RWPE2 (cell line): ENCODE data around the gene DROSHA.
"Not testable (repeated sequence)": the region's sequence is repeated elsewhere in the genome, so short reads cannot be mapped to it uniquely, and the experiment has no call there.

Source experiments
- ATAC-seq: fragments of 200-7000 bp; cut with Tn5 transposase; 3 replicates; pipeline ENCODE4 v1.9.1; 2021; ENCODE audit warnings: low read depth
- DNase-seq: peaks from one replicate; pipeline ENCODE4 v3.0.0-alpha.2; 2020; ENCODE audit warnings: low spot score
- H3K27ac ChIP-seq: fragments of 450-650 bp; 2 replicates; pipeline ENCODE4 v1.5.1; 2017; ENCODE audit warnings: mild to moderate bottlenecking; ENCODE audit not compliant: poor library complexity, severe bottlenecking
- H3K27me3 ChIP-seq: fragments of 250-450 bp; sonication (Bioruptor Pico); 2 replicates; pipeline ENCODE4 v1.5.1; 2021; ENCODE audit warnings: mild to moderate bottlenecking, moderate library complexity; ENCODE audit not compliant: insufficient read depth, poor library complexity, severe bottlenecking
- H3K36me3 ChIP-seq: fragments of 250-450 bp; sonication (Bioruptor Pico); 2 replicates; pipeline ENCODE4 v1.5.1; 2020; ENCODE audit warnings: low read depth, mild to moderate bottlenecking, moderate library complexity
- H3K4me1 ChIP-seq: fragments of 250-450 bp; sonication (Bioruptor Pico); 2 replicates; pipeline ENCODE4 v1.5.1; 2021; ENCODE audit warnings: mild to moderate bottlenecking, moderate library complexity; ENCODE audit not compliant: insufficient read depth, poor library complexity, severe bottlenecking
- H3K4me3 ChIP-seq: fragments of 250-450 bp; sonication (Bioruptor Pico); 2 replicates; pipeline ENCODE4 v1.5.1; 2021; ENCODE audit warnings: mild to moderate bottlenecking, moderate library complexity; ENCODE audit not compliant: severe bottlenecking
- H3K9me3 ChIP-seq: fragments of 250-450 bp; sonication (Bioruptor Pico); 2 replicates; pipeline ENCODE4 v1.5.1; 2021; ENCODE audit warnings: mild to moderate bottlenecking, moderate library complexity; ENCODE audit not compliant: severe bottlenecking
- TF ChIP-seq, protein P1 (sequence below): fragments of 450-650 bp; IDR thresholded peaks from one replicate; pipeline ENCODE4 v1.5.1; 2017; ENCODE audit warnings: mild to moderate bottlenecking, moderate library complexity; ENCODE audit not compliant: poor library complexity, severe bottlenecking

The DROSHA gene

DNA sequence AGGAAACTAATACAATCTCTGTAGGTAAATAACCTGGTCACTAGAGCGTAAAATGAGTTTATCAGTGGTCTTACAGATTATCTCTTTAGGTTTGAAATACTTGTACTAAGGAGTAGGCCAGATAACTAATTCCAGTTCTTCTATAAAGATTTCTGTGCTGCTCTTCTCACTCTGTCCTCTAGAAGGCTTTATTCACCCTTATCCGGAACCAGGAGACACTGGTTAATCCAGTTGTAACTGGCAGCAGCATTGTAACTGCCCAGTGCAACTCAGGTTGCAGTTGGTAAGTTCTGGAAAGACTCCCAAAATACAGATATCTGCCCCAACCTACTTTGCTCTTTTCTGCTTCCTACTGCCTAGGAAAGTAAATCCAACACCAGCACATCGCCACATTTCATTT is 20.0 kb upstream of the DROSHA start:
- peaks cover 73% of the 10 kb centered on the region for H3K36me3 ChIP-seq

DNA sequence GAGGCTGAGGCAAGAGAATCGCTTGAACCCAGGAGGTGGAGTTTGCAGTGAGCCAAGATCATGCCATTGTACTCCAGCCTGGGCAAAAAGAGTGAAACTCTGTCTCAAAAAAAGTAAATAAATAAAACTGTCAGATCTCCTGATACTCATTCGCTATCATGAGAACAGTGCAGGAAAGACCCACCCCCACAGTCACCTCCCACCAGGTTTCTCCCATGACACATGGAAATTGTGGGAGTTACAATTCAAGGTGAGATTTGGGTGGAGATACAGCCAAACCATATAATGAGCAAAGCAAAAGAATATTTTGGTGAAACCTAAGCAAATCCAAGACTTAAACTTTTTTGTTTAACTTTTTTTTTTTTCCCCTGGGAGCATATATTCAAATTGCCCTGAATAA is 17.2 kb upstream of the DROSHA start:
- not testable (repeated sequence) for H3K4me1 ChIP-seq, DNase-seq, H3K27ac ChIP-seq, H3K27me3 ChIP-seq, ATAC-seq, H3K9me3 ChIP-seq, H3K4me3 ChIP-seq
- peaks cover 82% of the 10 kb centered on the region for H3K36me3 ChIP-seq

More for the DNA sequence above, 20.0 kb upstream of the DROSHA start:
- H3K27ac ChIP-seq: no peak overlapping the region
- H3K4me1 ChIP-seq: no peaks in the 10 kb centered on the region
- DNase-seq (no peak), ATAC-seq (no peak)
- H3K4me3 ChIP-seq: no peak overlapping the region
- TF ChIP-seq, protein P1, sequence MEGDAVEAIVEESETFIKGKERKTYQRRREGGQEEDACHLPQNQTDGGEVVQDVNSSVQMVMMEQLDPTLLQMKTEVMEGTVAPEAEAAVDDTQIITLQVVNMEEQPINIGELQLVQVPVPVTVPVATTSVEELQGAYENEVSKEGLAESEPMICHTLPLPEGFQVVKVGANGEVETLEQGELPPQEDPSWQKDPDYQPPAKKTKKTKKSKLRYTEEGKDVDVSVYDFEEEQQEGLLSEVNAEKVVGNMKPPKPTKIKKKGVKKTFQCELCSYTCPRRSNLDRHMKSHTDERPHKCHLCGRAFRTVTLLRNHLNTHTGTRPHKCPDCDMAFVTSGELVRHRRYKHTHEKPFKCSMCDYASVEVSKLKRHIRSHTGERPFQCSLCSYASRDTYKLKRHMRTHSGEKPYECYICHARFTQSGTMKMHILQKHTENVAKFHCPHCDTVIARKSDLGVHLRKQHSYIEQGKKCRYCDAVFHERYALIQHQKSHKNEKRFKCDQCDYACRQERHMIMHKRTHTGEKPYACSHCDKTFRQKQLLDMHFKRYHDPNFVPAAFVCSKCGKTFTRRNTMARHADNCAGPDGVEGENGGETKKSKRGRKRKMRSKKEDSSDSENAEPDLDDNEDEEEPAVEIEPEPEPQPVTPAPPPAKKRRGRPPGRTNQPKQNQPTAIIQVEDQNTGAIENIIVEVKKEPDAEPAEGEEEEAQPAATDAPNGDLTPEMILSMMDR: no peak
- no peaks in the 10 kb centered on the region for H3K9me3 ChIP-seq
- H3K27me3 ChIP-seq: no peaks in the 10 kb centered on the region

DNA sequence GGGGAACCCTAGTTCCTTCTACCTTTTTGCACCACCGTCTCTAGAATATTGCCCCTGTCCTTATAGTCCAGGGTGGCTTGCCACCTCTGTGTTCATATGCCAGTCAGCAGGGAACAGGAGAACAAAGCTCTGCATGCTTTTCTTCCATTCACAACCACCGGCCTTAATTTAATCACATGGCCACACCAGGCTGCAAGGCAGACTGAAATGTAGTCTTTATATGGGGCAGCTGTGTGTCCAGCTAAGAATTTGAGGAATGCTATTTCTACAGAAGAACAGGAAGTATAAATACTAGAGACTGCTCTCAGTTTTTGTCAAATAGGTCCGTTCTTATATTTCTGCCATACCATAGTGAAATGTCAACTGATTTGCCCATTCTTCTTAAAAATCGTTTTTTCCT is 6.0 kb upstream of the DROSHA start:
- ATAC-seq: no peak
- H3K9me3 ChIP-seq: no peaks in the 10 kb centered on the region
- no peak for DNase-seq
- TF ChIP-seq, protein P1: no peak
- H3K27me3 ChIP-seq: no peaks in the 10 kb centered on the region
- peaks cover 91% of the 10 kb centered on the region for H3K36me3 ChIP-seq
- no peak overlapping the region for H3K27ac ChIP-seq
- H3K4me1 ChIP-seq: peaks cover 4% of the 10 kb centered on the region
- no peak overlapping the region for H3K4me3 ChIP-seq

DNA sequence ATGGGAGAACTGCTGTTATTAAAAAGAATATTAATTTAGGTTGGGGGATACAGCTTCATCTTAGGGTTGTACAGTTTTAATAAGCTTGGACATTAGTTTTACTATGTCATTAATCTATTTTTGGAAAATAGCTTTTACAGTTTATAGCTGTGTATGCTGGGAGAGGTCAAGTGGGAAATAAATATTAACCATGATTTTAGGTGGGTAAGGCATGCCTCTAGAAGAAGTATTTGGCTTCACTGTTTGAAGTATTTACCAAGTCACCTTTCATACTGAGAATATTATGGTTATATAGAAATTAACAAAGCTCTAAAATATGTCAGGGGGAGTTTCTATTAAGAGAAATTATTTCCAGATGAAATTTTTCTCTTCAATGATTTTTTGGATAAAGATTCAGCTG is 5.5 kb upstream of the DROSHA start:
- ATAC-seq (no peak), DNase-seq (no peak)
- Histone ChIP-seq H3K36me3 (peaks cover 86% of the 10 kb centered on the region), H3K9me3 (no peaks in the 10 kb centered on the region), H3K27me3 (no peaks in the 10 kb centered on the region), H3K27ac (no peak overlapping the region), H3K4me3 (no peak overlapping the region), H3K4me1 (peaks cover 4% of the 10 kb centered on the region)
- TF ChIP-seq, protein P1: no peak

DNA sequence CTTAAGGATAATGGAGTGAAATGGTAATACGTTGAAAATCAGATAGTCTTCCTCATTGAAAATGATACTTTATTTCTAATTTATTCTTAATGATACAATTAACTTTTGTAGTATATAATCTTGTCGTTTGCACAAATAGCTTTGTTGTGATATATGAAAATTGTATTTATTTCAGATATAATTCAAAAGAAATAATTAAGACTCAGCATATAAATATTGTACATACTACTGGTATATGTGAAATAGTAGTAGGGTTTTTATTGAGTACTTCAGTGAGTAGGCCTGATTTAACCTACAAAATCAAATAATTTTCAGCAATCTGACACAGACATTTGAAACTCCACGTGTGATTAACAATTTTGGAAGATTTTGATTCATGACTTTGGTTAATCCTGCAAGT is 5.0 kb upstream of the DROSHA start:
- Histone ChIP-seq H3K4me1 (peaks cover 4% of the 10 kb centered on the region), H3K27ac (no peak overlapping the region), H3K27me3 (no peaks in the 10 kb centered on the region), H3K4me3 (no peak overlapping the region), H3K36me3 (peaks cover 84% of the 10 kb centered on the region), H3K9me3 (no peaks in the 10 kb centered on the region)
- DNase-seq (no peak), ATAC-seq (no peak)
- TF ChIP-seq, protein P1: no peak
